GM19328 (cell line): ENCODE measurements around the gene CHIA.
"Not testable (repeated sequence)": the region's sequence is repeated elsewhere in the genome, so short reads cannot be mapped to it uniquely, and the experiment has no call there.

Source experiments
- ATAC-seq: cut with Tn5 transposase; IDR thresholded peaks from one replicate; pipeline ENCODE4 v1.9.1; 2021; ENCODE audit warnings: mild to moderate bottlenecking, moderate library complexity; ENCODE audit not compliant: unreplicated experiment

The CHIA gene

DNA sequence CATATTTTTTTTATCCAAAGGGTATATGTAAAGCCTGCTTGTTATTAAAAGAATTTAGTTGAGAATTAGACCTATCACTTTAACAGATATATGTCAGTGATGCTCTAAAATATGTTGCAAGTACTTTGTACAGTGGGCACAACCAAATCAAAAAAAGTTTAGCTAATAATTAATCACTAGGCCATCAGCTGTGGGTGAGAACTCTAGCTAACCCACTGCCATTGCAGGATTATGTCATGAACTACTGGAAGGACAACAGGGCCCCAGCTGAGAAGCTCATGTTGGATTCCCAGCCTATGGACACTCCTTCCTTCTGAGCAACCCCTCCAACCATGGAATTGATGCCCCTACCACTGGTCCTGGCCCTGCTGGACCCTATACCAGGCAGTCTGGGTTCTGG is 6.8 kb upstream of the CHIA start:
- ATAC-seq, result no peak

GRCh38 chr1:111285879-111286278 is 4.8 kb upstream of the CHIA start:
- no peak for ATAC-seq

DNA sequence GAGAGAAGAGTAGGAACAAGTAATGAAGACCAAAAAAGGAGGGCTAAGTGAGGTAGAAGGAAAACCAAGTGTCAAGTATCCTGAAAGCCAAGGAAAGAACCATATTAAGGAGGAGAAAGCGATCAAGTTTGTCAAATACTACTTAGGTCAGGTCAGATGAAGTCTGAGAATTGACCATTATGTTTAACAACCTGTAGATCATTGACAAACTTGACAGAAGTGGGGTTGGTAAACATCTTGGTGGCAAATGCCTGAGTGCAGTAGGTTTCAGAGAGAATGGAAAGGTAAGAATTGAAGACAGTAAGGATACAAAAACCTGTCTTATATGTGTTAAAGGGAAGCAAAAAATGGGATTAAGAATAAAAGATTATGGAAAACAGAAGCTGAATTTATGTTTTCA is 3.7 kb upstream of the CHIA start:
- ATAC-seq, result no peak

DNA sequence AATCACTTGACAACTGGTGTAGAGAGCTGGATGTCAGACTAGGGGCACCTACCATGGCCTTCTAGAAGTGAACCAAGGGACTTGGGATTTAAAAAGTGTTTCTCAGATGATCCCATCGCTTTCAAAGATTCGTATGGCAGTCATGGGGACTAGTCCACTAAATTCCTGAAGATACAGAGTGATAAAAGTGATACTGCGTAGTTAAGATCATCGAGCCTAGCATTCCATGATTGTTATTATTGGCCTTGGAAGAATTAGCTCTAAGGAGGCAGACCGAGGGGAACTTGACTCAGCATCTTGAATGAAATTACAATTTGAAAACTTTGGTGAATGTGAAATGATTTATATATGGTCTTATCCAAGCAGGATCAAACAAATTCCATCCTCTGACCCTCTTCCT is 1.3 kb upstream of the CHIA start:
- ATAC-seq, result no peak

GRCh38 chr1:111290104-111290503 is 547 bp upstream of the CHIA start:
- ATAC-seq, result no peak

DNA sequence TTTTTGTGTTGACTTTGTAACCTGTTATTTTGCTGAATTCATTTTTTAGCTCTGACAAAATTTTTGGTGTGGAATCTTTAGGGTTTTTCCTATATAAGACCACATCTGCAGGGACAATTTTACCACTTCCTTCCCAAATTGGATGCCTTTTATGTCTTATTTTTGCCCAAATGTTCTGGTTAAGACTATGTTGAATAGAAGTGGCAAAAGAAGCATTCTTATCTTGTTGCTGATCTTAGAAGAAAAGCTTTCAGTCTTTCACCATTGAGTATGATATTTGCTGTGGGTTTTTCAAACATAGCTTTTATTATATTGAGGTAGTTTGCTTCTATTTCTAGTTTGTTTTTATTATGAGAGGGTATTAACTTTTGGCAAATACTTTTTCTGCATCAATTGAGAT is 3.7 kb downstream of the CHIA start:
- ATAC-seq, result no peak

GRCh38 chr1:111302374-111302773 is 11.7 kb downstream of the CHIA start:
- ATAC-seq, result no peak

GRCh38 chr1:111309690-111310089 is 19.0 kb downstream of the CHIA start:
- ATAC-seq, result no peak

- ATAC-seq, result no peak
Observed at GRCh38 chr1:111318523-111318922, 27.9 kb downstream of the CHIA start.

- ATAC-seq, result no peak
Observed at GRCh38 chr1:111320066-111320879, 29.6 kb downstream of the CHIA start.

GRCh38 chr1:111323231-111323630 is 32.6 kb downstream of the CHIA start:
- no peak for ATAC-seq

- ATAC-seq, result peak; percentile 70
Observed at GRCh38 chr1:111332190-111332589, 41.5 kb downstream of the CHIA start.

- no peak for ATAC-seq
Observed at GRCh38 chr1:111334169-111334568, 43.5 kb downstream of the CHIA start.

- not testable (repeated sequence) for ATAC-seq
Observed at GRCh38 chr1:111335214-111335877, 44.7 kb downstream of the CHIA start.

DNA sequence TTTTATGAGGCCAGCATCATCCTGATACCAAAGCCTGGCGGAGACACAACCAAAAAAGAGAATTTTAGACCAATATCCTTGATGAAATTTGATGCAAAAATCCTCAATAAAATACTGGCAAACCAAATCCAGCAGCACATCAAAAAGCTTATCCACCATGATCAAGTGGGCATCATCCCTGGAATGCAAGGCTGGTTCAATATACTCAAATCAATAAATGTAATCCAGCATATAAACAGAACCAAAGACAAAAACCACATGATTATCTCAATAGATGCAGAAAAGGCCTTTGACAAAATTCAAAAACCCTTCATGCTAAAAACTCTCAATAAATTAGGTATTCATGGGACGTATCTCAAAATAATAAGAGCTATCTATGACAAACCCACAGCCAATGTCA is 48.2 kb downstream of the CHIA start:
- ATAC-seq, result not testable (repeated sequence)

DNA sequence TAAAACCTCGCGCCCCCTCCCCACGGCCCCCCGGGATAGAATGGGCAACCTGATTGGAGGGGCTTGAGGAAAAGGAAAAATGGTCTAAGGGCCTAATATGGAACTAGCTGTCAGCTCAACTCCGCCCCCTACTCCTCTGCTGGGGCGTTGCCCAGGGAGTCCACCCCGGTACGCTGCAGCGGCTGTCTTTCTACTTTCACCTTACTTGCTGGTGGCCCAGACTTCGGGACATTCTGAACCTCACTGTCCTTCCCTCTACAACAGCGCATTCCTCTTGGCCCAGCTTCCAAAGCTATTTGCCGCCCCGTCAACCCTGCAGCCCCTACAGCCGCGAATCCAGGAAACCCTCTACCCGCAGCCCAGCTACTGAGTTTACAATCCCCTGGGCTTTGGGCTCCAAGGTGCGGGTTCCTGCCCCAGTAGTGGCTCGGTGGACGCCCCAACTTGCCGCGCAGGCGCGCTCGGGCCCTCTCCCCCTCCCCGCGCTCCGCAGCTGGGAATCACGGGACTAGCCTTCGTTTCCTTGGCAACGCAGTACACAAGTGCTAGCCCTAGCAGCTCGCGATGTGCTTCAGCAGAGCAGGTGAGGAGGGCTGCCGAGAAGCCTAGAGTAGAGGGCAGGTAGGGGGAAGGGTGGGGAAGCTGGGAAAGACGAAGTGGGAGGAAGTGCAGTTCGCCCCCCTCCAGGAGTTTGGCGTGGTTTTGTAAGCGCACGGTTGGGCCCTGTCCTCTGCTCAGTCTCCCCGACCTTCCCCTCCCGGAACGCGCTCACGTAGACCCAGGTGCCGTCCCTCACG is 55.6 kb downstream of the CHIA start:
- ATAC-seq, result peak; percentile 96

DNA sequence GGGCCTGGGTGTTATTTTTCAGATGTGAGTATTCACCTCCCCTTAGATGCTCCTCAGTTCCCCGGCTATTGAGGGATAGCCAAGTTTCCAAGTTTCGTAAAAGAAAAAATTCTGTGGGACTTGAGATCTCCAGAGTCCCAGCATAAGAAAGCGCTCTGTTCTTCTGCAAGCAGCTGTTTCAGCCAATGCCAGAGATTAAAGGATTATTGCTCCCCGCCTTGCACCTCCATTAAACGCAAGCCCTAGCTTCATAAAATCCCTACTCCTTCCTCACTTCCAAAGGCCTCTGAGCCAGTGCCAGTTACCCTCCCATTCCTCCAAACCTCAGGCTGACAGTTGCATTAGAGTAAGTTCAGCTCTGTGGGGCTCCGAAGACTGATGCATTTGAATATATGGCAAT is 56.4 kb downstream of the CHIA start:
- ATAC-seq, result no peak

DNA sequence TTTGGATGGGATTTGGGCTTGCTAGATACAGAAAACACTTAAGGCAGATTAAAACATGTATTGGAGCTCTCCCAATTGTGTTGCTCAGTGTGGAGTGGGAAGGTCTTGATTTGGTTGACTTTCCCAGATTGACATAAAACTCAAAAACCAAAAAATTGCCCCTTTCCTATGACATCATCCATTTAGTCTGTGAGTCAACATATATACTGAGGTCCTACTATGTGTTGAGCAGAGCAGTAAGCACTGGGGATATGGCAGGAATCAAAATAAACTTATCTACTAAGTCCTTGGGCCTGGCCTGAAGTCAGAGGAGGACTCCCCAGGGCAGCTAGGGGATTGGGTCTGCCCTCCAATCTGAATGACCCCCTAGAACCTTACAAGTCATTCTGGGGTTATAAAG is 61.0 kb downstream of the CHIA start:
- ATAC-seq, result no peak

- ATAC-seq, result no peak
Observed at GRCh38 chr1:111354584-111354983, 63.9 kb downstream of the CHIA start.

DNA sequence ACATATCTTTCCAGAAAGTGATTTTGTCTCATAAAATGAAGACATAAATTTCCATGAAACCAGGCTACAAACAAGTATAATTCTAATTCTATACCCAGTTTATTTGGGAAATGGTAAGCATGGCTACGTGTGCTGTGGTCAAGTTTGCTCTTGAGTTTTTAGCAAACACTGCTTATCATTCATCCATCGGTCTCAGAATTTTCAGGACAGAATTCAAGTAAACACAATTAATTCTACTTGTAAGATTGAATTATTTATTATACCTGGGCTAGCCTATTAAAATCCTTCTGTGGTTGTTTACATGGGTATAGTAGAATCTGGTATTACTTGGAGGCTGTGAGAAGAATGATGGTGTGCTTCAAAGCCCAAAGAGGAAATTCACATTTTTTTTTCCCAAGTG is 68.3 kb downstream of the CHIA start:
- ATAC-seq, result no peak

DNA sequence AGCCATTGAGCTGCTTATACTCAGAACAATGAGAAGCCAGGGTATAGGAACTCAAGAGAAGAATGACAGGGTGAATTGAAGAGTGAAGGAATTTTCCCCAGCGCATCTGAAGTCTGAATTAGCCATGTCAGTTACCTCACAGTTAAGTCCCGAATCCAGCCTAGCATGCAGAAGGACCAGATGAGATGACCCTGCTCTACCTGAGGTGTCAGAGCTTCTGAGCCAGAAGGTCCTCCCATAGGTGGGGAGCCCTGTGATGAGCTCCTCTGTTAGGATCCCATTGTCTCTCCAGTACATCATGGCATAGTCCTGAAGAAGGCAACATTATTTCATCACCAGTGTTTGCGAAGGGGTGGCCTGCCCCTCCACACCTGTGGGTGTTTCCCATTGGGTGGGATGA is 68.7 kb downstream of the CHIA start:
- no peak for ATAC-seq

- ATAC-seq, result not testable (repeated sequence)
Observed at GRCh38 chr1:111360257-111360656, 69.6 kb downstream of the CHIA start.
